ENCODE results near the gene CNOT4. TPM values are rescaled to one million over a fixed set of nuclear protein-coding genes. Genes with fewer than 3 reads are reported as not detected.

The CNOT4 gene
- total and polyA plus RNA-seq, 2 of the 4 experiments (the other 2 are of a cell fraction): 7.0 to 8.1 TPM

- no peak for ATAC-seq (ENCODE audit: low read depth)
- Histone ChIP-seq H3K9me3 (ENCODE audit: control insufficient read depth, insufficient read depth, low read length) (no peaks in the 10 kb centered on the region), H2BK20ac (ENCODE audit: low read depth, low read length) (no peak overlapping the region), H4K91ac (ENCODE audit: insufficient read depth, low read depth, low read length) (no peak overlapping the region), H4K20me1 (ENCODE audit: insufficient read depth, low read length) (no peaks in the 10 kb centered on the region), H3K23ac (ENCODE audit: low read depth, low read length) (no peak overlapping the region), H2BK120ac (ENCODE audit: low read depth, low read length) (no peak overlapping the region), H2AFZ (replicated peaks; ENCODE audit: low read length, poor library complexity) (no peak overlapping the region), H3K4ac (ENCODE audit: low read depth, low read length) (no peak overlapping the region), H3K56ac (ENCODE audit: extremely low read depth, insufficient read depth, low read length) (no peak overlapping the region), H3K9ac (ENCODE audit: low read depth, low read length) (no peak overlapping the region), H3K4me3 (ENCODE audit: insufficient read depth, low read depth, low read length) (no peak overlapping the region), H3K36me3 (ENCODE audit: control insufficient read depth, insufficient read depth, low read length) (no peaks in the 10 kb centered on the region), H4K5ac (ENCODE audit: low read depth, low read length) (no peak overlapping the region), H3K9me1 (ENCODE audit: insufficient read depth, low read length) (no peaks in the 10 kb centered on the region), H3K18ac (ENCODE audit: low read depth, low read length) (no peak overlapping the region), H2AK5ac (ENCODE audit: low read depth, low read length) (no peak overlapping the region), H3K4me1 (ENCODE audit: control insufficient read depth, insufficient read depth, low read length) (no peaks in the 10 kb centered on the region), H2BK5ac (ENCODE audit: low read depth, low read length, poor library complexity, severe bottlenecking) (no peak overlapping the region), H2BK15ac (ENCODE audit: low read depth, low read length) (no peak overlapping the region), H3K79me1 (ENCODE audit: low read depth in 1 of 2, low read length in 2 of 2) (no peaks in the 10 kb centered on the region), H3K14ac (replicated peaks; ENCODE audit: low read depth, low read length) (no peak overlapping the region), H3K27ac (ENCODE audit: insufficient read depth, low read length) (no peak overlapping the region), H2AK9ac (replicated peaks; ENCODE audit: low read depth, low read length, poor library complexity) (no peak overlapping the region), H3K27me3 (ENCODE audit: control insufficient read depth, insufficient read depth, low read length) (peaks cover 6% of the 10 kb centered on the region), H4K8ac (ENCODE audit: low read depth in 2 of 2, low read length in 2 of 2) (no peak overlapping the region), H3K4me2 (ENCODE audit: low read depth, low read length) (no peak overlapping the region)
- 80% methylated on average over 1 of the region's 1 CpG; no CpG with 5 or more reads in 1 of the 2 experiments for WGBS, 2 experiments (ENCODE audit: extremely low coverage in 2 of 2, insufficient read length in 1 of 2)
- no peak for TF ChIP-seq RAD21 (IDR thresholded peaks at IDR 0.05; ENCODE audit: low read length)
- TF ChIP-seq BHLHE40 (IDR thresholded peaks at IDR 0.05; ENCODE audit: low read depth, low read length): no peak
- no peak for TF ChIP-seq MAFK (IDR thresholded peaks at IDR 0.05; ENCODE audit: low read depth, low read length)
- TF ChIP-seq RFX5 (IDR thresholded peaks at IDR 0.05; ENCODE audit: low read depth, low read length): no peak
- no peak for TF ChIP-seq CHD1 (IDR thresholded peaks at IDR 0.05; ENCODE audit: low read depth, low read length)
- TF ChIP-seq POLR2A (IDR thresholded peaks at IDR 0.05; ENCODE audit: low read depth, low read length): no peak
- no peak for TF ChIP-seq CTCF (conservative IDR thresholded peaks at IDR 0.05; ENCODE audit: low read depth, low read length)
- no peak for TF ChIP-seq MXI1 (IDR thresholded peaks at IDR 0.05; ENCODE audit: borderline replicate concordance, low read depth, low read length)
- TF ChIP-seq, protein P1, sequence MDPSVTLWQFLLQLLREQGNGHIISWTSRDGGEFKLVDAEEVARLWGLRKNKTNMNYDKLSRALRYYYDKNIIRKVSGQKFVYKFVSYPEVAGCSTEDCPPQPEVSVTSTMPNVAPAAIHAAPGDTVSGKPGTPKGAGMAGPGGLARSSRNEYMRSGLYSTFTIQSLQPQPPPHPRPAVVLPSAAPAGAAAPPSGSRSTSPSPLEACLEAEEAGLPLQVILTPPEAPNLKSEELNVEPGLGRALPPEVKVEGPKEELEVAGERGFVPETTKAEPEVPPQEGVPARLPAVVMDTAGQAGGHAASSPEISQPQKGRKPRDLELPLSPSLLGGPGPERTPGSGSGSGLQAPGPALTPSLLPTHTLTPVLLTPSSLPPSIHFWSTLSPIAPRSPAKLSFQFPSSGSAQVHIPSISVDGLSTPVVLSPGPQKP (IDR thresholded peaks at IDR 0.05; ENCODE audit: borderline replicate concordance, low read depth, low read length): no peak
- TF ChIP-seq SMC3 (IDR thresholded peaks at IDR 0.05; ENCODE audit: low read depth, low read length): no peak
- TF ChIP-seq FOS (IDR thresholded peaks at IDR 0.05; ENCODE audit: low read depth, low read length): no peak
- no peak for TF ChIP-seq MAZ (IDR thresholded peaks at IDR 0.05; ENCODE audit: borderline replicate concordance, low read depth, low read length)
- no peak for TF ChIP-seq USF2 (IDR thresholded peaks at IDR 0.05; ENCODE audit: low read depth, low read length)
- TF ChIP-seq RCOR1 (IDR thresholded peaks at IDR 0.05; ENCODE audit: insufficient replicate concordance, low read length): no peak
- TF ChIP-seq NFE2L2 (IDR thresholded peaks at IDR 0.05; ENCODE audit: low read depth, low read length): no peak
- TF ChIP-seq CEBPB (IDR thresholded peaks at IDR 0.05; ENCODE audit: low read depth, low read length): no peak
- ChIA-PET POLR2A (ENCODE audit: unreplicated experiment) (no interaction called here), CTCF (no interaction called here)
- no TSS peak for BruUV-seq (replicated peaks)
- in situ Hi-C loops (cut with MboI; ENCODE audit: low sequenced_read_pairs) (no loop called here), dilution Hi-C loops (cut with HindIII; ENCODE audit: low sequenced_read_pairs, unreplicated experiment) (no loop called here), intact Hi-C loops (cut with micrococcal nuclease) (no loop called here)
- peak; percentile 8 for DNase-seq
These were observed 176.7 kb downstream of the CNOT4 start for GRCh38 chr7:135333200-135333599.

All from IMR-90 (cell line).